Endothelial cell (in vitro differentiated cells): ENCODE measurements around the gene ARL8B. TPM values are rescaled to one million over a fixed set of nuclear protein-coding genes. Genes with fewer than 3 reads are reported as not detected.
A peak's percentile ranks its signal among the peaks of the same experiment; 100 is the strongest.

Experiments
- DNase-seq: peaks from one replicate; pipeline ENCODE4 v3.0.0; 2021; ENCODE audit warnings: low spot score
- H3K27ac Mint-ChIP-seq: one replicate; pipeline ENCODE4 v1.8.0; 2021; ENCODE audit warnings: mixed read lengths, inconsistent platforms; ENCODE audit not compliant: unreplicated experiment
- H3K27me3 Mint-ChIP-seq: one replicate; pipeline ENCODE4 v1.8.0; 2021; ENCODE audit warnings: mild to moderate bottlenecking, moderate library complexity, mixed read lengths, inconsistent platforms; ENCODE audit not compliant: unreplicated experiment
- H3K36me3 Mint-ChIP-seq: one replicate; pipeline ENCODE4 v1.8.0; 2021; ENCODE audit warnings: mild to moderate bottlenecking, low read depth, mixed read lengths, inconsistent platforms; ENCODE audit not compliant: unreplicated experiment
- H3K4me1 Mint-ChIP-seq: one replicate; pipeline ENCODE4 v1.8.0; 2021; ENCODE audit warnings: mild to moderate bottlenecking, mixed read lengths, inconsistent platforms; ENCODE audit not compliant: unreplicated experiment
- H3K4me3 Mint-ChIP-seq: one replicate; pipeline ENCODE4 v1.8.0; 2021; ENCODE audit warnings: mild to moderate bottlenecking, mixed read lengths, inconsistent platforms; ENCODE audit not compliant: unreplicated experiment
- H3K9me3 Mint-ChIP-seq: one replicate; pipeline ENCODE4 v1.8.0; 2021; ENCODE audit warnings: mixed read lengths, inconsistent platforms; ENCODE audit not compliant: unreplicated experiment
- total RNA-seq: library from RNA; stranded (reverse); fragmentation: NEBNext Ultra II Directional; extraction: Animal tissue kit (Norgen Biotek cat#: 25700); gene quantifications from one replicate; pipeline ENCODE4 v1.2.1, GENCODE V29; 2021; ENCODE audit not compliant: unreplicated experiment
- TF ChIP-seq, protein P1 (sequence below): fragments of 200-600 bp; sonication (generic); IDR thresholded peaks from one replicate; pipeline ENCODE4 v1.5.0; 2021; ENCODE audit warnings: antibody characterized with exemption; ENCODE audit not compliant: unreplicated experiment

ARL8B gene
- total RNA-seq, 1 donor from 2014 or later: 34.4 TPM

DNA sequence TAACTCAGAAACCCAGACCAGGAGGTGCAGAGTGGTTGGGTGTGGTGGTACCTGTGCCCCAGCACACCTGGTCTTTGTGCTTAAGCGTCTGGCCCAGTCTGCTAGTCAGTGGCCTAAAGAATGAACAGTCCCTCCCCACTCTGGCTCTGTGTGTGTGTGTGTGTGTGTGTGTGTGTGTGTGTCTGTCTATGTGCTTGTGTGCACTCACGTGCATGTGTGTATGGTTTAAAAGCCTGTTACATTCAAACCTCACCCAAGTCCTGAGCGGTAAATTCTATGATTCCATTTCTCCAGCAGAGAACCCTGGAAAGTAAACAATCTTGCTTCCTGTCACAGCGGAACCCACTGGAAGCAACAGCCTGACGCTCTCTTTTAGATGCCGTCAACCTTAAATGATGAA lies 99.6 kb downstream of the ARL8B start:
- peaks cover 11% of the 10 kb centered on the region for H3K4me1 Mint-ChIP-seq
- peaks cover 4% of the 10 kb centered on the region for H3K27me3 Mint-ChIP-seq
- TF ChIP-seq, protein P1, sequence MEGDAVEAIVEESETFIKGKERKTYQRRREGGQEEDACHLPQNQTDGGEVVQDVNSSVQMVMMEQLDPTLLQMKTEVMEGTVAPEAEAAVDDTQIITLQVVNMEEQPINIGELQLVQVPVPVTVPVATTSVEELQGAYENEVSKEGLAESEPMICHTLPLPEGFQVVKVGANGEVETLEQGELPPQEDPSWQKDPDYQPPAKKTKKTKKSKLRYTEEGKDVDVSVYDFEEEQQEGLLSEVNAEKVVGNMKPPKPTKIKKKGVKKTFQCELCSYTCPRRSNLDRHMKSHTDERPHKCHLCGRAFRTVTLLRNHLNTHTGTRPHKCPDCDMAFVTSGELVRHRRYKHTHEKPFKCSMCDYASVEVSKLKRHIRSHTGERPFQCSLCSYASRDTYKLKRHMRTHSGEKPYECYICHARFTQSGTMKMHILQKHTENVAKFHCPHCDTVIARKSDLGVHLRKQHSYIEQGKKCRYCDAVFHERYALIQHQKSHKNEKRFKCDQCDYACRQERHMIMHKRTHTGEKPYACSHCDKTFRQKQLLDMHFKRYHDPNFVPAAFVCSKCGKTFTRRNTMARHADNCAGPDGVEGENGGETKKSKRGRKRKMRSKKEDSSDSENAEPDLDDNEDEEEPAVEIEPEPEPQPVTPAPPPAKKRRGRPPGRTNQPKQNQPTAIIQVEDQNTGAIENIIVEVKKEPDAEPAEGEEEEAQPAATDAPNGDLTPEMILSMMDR: no peak
- no peaks in the 10 kb centered on the region for H3K36me3 Mint-ChIP-seq
- no peak for DNase-seq
- H3K27ac Mint-ChIP-seq: peak overlapping the region; percentile 52
- no peak overlapping the region for H3K4me3 Mint-ChIP-seq
- H3K9me3 Mint-ChIP-seq: no peaks in the 10 kb centered on the region

DNA sequence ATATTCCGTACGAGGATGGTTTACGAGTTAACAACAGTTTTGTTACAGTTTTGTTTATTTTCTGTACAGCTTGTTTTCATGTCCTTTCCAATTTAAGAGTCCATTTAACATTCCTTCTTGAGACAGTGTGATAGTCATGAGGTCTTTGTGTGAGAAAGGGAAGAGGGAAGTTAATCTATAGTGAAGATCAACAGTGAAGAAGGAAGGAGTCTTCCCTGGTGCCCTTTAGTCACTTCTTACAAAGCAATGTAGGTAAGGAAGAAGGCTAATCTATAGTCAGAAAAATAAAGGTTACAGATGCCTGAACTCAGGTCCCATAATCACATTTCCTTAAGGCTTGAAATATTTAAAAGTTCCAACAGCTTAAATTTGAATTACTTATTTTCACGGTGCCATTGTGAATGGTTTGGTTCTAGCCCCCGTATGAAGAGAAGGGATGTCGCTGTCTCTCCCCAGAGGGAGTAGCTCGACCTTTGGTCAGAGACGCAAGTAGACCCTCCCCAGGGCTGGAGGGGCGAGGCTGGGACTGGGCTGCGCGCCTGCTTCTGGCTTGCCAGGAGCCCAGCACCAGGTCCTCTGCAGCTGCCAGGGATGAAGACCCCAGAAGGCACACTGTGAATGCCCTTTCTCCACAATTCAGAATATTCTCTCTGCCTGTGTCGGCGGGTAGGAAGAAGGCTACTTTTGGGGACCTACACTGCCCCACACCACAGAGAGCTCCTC lies 100.4 kb downstream of the ARL8B start:
- peaks cover 11% of the 10 kb centered on the region for H3K4me1 Mint-ChIP-seq
- H3K27ac Mint-ChIP-seq: no peak overlapping the region
- no peaks in the 10 kb centered on the region for H3K9me3 Mint-ChIP-seq
- H3K27me3 Mint-ChIP-seq: peaks cover 4% of the 10 kb centered on the region
- H3K36me3 Mint-ChIP-seq: no peaks in the 10 kb centered on the region
- no peak overlapping the region for H3K4me3 Mint-ChIP-seq
- TF ChIP-seq, protein P1: no peak
- no peak for DNase-seq

DNA sequence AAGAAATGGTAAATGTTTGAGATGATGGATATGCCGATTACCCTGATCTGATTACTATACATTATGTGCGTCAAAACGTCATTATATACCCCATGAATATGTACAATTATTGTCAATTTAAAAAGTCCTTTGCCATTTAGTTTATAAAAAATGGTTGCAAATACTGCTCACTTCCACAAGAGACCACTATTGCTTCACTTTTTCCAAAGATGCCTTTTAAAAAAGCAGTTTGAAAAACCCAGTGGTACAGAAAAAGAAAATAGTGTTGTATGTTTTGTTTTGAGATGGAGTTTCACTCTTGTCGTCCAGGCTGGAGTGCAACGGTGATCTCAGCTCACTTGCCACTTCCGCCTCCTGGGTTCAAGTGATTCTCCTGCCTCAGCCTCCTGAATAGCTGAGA lies 104.7 kb downstream of the ARL8B start:
- Mint-ChIP-seq H3K4me3 (no peak overlapping the region), H3K4me1 (peaks cover 5% of the 10 kb centered on the region), H3K36me3 (no peaks in the 10 kb centered on the region), H3K27me3 (peaks cover 2% of the 10 kb centered on the region), H3K27ac (no peak overlapping the region), H3K9me3 (no peaks in the 10 kb centered on the region)
- DNase-seq: no peak
- TF ChIP-seq, protein P1: no peak

DNA sequence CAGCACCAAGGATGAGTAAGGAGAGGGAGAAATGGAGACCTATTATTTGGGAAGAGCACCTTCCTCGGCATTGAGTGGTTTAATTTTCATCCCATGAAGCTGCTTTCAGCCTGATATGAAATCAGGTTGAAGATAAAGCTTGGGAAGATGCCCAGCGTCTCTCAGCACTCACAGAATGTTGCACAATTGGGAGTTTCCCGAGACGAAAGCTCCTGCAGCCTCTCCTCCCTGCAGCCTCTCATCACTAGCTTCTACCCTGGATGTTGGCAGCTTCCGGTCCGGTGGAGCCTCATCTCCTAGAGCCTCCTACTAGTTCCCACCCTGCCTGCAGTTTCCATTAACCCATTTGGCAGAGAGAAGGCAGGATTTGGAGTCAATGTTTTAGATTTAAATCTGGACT lies 105.7 kb downstream of the ARL8B start:
- peaks cover 2% of the 10 kb centered on the region for H3K27me3 Mint-ChIP-seq
- no peak overlapping the region for H3K27ac Mint-ChIP-seq
- DNase-seq: no peak
- no peaks in the 10 kb centered on the region for H3K9me3 Mint-ChIP-seq
- TF ChIP-seq, protein P1: no peak
- H3K4me3 Mint-ChIP-seq: no peak overlapping the region
- H3K4me1 Mint-ChIP-seq: no peaks in the 10 kb centered on the region
- H3K36me3 Mint-ChIP-seq: no peaks in the 10 kb centered on the region

DNA sequence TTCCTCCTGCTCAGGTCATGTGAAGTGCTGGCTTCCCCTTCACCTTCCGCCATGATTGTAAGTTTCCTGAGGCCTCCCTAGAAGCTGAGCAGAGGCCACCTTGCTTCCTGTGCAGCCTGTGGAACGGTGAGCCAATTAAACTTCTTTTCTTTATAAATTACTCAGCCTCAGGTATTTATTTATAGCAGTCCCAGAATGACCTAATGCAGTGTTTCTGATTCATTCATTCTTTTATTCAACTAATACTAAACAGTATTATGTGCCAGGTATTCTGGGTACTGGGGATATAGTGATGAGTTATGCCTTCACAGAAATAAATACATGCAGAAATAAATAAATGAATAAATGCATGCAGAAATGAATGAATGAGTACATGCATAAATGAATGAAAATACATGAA lies 107.3 kb downstream of the ARL8B start:
- TF ChIP-seq, protein P1: no peak
- Mint-ChIP-seq H3K4me1 (no peaks in the 10 kb centered on the region), H3K27me3 (peaks cover 2% of the 10 kb centered on the region), H3K27ac (no peak overlapping the region), H3K4me3 (no peak overlapping the region), H3K36me3 (no peaks in the 10 kb centered on the region), H3K9me3 (no peaks in the 10 kb centered on the region)
- DNase-seq: no peak
